T-helper 22 cell (primary cell): Measurements from ENCODE around the gene CMYA5.
"Not testable (repeated sequence)": the region's sequence is repeated elsewhere in the genome, so short reads cannot be mapped to it uniquely, and the experiment has no call there.

Source experiments
- DNase-seq: peaks from one replicate; pipeline ENCODE4 v3.0.0-alpha.2; 2020; ENCODE audit warnings: low read depth

CMYA5 gene

GRCh38 chr5:79750611-79751510, 61.2 kb downstream of the CMYA5 start:
- DNase-seq, result no peak

GRCh38 chr5:79753092-79753491, 63.5 kb downstream of the CMYA5 start:
- no peak for DNase-seq

- DNase-seq, result no peak
Measured at GRCh38 chr5:79753877-79754645, 64.4 kb downstream of the CMYA5 start.

- DNase-seq, result no peak
Measured at GRCh38 chr5:79754865-79755555, 65.4 kb downstream of the CMYA5 start.

GRCh38 chr5:79756076-79756475, 66.4 kb downstream of the CMYA5 start:
- no peak for DNase-seq

- no peak for DNase-seq
Measured at GRCh38 chr5:79759436-79759835, 69.8 kb downstream of the CMYA5 start.

- DNase-seq, result no peak
Measured at GRCh38 chr5:79759848-79760247, 70.2 kb downstream of the CMYA5 start.

- DNase-seq, result no peak
Measured at GRCh38 chr5:79762929-79763328, 73.3 kb downstream of the CMYA5 start.

- DNase-seq, result not testable (repeated sequence)
Measured at GRCh38 chr5:79764147-79764546, 74.5 kb downstream of the CMYA5 start.

GRCh38 chr5:79771387-79771786, 81.8 kb downstream of the CMYA5 start:
- no peak for DNase-seq

GRCh38 chr5:79772651-79773050, 83.0 kb downstream of the CMYA5 start:
- DNase-seq, result no peak

- DNase-seq, result no peak
Measured at GRCh38 chr5:79773612-79774011, 84.0 kb downstream of the CMYA5 start.

GRCh38 chr5:79774171-79774854, 84.7 kb downstream of the CMYA5 start:
- no peak for DNase-seq

- no peak for DNase-seq
Measured at GRCh38 chr5:79774855-79775237, 85.2 kb downstream of the CMYA5 start.

- DNase-seq, result not testable (repeated sequence)
Measured at GRCh38 chr5:79784741-79785140, 95.1 kb downstream of the CMYA5 start.

- no peak for DNase-seq
Measured at GRCh38 chr5:79785983-79786382, 96.3 kb downstream of the CMYA5 start.

- no peak for DNase-seq
Measured at GRCh38 chr5:79787448-79787847, 97.8 kb downstream of the CMYA5 start.

GRCh38 chr5:79791843-79792242, 102.2 kb downstream of the CMYA5 start:
- DNase-seq, result no peak

- DNase-seq, result no peak
Measured at GRCh38 chr5:79792463-79792862, 102.8 kb downstream of the CMYA5 start.

- DNase-seq, result no peak
Measured at GRCh38 chr5:79793304-79793703, 103.7 kb downstream of the CMYA5 start.

- DNase-seq, result no peak
Measured at GRCh38 chr5:79793722-79794121, 104.1 kb downstream of the CMYA5 start.

- DNase-seq, result no peak
Measured at GRCh38 chr5:79794347-79794746, 104.7 kb downstream of the CMYA5 start.
